Sigmoid colon (tissue), 4 donors: ENCODE measurements around the gene WNT9B.

Experiments used
- POLR2A ChIP-seq, 2 donors: fragments of 450-650 bp; IDR thresholded peaks; one replicate each; pipeline ENCODE4 v1.6.1; 2016; ENCODE audit warnings: antibody characterized with exemption in 2 of 2, mild to moderate bottlenecking in 2 of 2, moderate library complexity in 2 of 2
- POLR2AphosphoS5 ChIP-seq, 4 donors: sonication (generic); formaldehyde crosslinking; IDR thresholded peaks; one replicate each; pipeline ENCODE4 v1.6.1; 2017; ENCODE audit warnings: antibody characterized with exemption in 4 of 4
- TF ChIP-seq, protein P1 (sequence below), 4 experiments: fragments of 450-650 bp in 3 of 4; fragments of 200-600 bp in 1 of 4; IDR thresholded peaks; one replicate each; pipeline ENCODE4 v1.5.1; 2016 to 2019; ENCODE audit warnings: antibody characterized with exemption in 4 of 4, mild to moderate bottlenecking in 3 of 4, moderate library complexity in 2 of 4

- TF ChIP-seq, protein P1, sequence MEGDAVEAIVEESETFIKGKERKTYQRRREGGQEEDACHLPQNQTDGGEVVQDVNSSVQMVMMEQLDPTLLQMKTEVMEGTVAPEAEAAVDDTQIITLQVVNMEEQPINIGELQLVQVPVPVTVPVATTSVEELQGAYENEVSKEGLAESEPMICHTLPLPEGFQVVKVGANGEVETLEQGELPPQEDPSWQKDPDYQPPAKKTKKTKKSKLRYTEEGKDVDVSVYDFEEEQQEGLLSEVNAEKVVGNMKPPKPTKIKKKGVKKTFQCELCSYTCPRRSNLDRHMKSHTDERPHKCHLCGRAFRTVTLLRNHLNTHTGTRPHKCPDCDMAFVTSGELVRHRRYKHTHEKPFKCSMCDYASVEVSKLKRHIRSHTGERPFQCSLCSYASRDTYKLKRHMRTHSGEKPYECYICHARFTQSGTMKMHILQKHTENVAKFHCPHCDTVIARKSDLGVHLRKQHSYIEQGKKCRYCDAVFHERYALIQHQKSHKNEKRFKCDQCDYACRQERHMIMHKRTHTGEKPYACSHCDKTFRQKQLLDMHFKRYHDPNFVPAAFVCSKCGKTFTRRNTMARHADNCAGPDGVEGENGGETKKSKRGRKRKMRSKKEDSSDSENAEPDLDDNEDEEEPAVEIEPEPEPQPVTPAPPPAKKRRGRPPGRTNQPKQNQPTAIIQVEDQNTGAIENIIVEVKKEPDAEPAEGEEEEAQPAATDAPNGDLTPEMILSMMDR (IDR thresholded peaks at IDR 0.05), result no peak
- TF ChIP-seq POLR2AphosphoS5 (IDR thresholded peaks at IDR 0.05) (no peak), POLR2A (IDR thresholded peaks at IDR 0.05) (no peak)
Observed at GRCh38 chr17:46895171-46895570, 43.8 kb downstream of the WNT9B start.
